ENCODE results near the gene TOB2.
A peak's percentile ranks its signal among the peaks of the same experiment; 100 is the strongest.

TOB2 gene

DNA sequence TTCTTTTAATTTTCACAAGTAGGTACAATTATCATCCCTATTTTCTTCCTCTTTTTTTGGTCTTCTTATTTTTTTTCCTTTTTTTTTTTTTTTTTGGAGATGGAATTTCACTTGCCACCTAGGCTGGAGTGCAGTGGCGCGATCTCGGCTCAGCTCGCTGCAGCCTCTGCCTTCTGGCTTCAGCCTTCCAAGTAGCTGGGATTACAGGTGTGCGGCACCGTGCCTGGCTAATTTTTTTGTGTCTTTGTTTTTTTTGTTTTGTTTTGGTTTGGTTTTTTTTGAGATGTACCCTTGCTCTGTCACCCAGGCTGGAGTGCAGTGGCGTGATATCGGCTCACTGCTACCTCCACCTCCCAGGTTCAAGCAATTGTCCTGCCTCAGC is 16.7 kb downstream of the TOB2 start:
- peaks cover 91% of the 10 kb centered on the region for H3K36me3 Mint-ChIP-seq (ENCODE audit: low read depth)

GRCh38 chr22:41429232-41429950 is 17.2 kb downstream of the TOB2 start:
- no peak overlapping the region for H3K4me3 Mint-ChIP-seq
- intact Hi-C loops (cut with micrococcal nuclease): no loop called here
- H3K36me3 Mint-ChIP-seq (ENCODE audit: low read depth): peaks cover 91% of the 10 kb centered on the region
- H3K27ac Mint-ChIP-seq: no peak overlapping the region
- no peaks in the 10 kb centered on the region for H3K27me3 Mint-ChIP-seq
- H3K4me1 Mint-ChIP-seq (ENCODE audit: low read depth): peaks cover 3% of the 10 kb centered on the region
- H3K9me3 Mint-ChIP-seq: no peaks in the 10 kb centered on the region

More for the DNA sequence above, 16.7 kb downstream of the TOB2 start:
- Mint-ChIP-seq H3K9me3 (no peaks in the 10 kb centered on the region), H3K27me3 (no peaks in the 10 kb centered on the region), H3K4me1 (ENCODE audit: low read depth) (peaks cover 9% of the 10 kb centered on the region), H3K27ac (no peak overlapping the region), H3K4me3 (no peak overlapping the region)
- intact Hi-C loops (cut with micrococcal nuclease): no loop called here

DNA sequence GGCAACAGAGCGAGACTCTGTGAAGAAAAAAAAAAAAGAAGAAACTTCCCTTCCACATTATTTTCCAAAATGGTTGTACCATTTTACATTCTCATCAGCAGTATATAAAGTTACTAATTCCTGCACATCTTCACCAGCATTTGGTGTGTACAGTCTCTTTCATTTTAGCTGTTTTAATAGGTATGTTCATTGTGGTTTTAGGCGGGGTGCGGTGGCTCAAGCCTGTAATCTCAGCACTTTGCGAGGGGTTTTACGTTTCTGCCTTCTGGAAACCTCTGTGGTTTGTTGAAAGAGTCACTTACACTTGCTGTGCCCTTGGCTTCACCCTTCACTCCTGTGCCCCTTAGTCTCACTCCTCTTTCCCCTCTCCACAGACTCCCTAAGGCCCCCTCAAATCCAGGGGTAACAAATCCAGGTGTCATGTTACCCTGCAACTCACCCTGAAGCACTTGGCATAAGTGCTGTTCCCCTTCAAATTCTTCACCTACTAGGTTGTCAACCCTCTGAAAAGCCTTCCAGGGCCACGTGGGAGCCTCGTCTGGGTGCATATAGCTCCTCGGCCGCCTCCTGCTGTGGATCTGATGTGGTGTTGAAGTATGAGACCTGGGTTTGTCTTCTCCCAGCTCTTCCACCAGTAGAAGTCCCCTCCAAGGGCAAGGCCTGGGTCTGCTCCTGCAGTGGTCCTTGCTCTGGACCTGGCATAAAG is 20.8 kb downstream of the TOB2 start:
- H3K27ac Mint-ChIP-seq: no peak overlapping the region
- H3K27me3 Mint-ChIP-seq: no peaks in the 10 kb centered on the region
- H3K9me3 Mint-ChIP-seq: no peaks in the 10 kb centered on the region
- peaks cover 70% of the 10 kb centered on the region for H3K36me3 Mint-ChIP-seq (ENCODE audit: low read depth)
- H3K4me1 Mint-ChIP-seq (ENCODE audit: low read depth): no peaks in the 10 kb centered on the region
- H3K4me3 Mint-ChIP-seq: no peak overlapping the region
- intact Hi-C loops (cut with micrococcal nuclease): no loop called here

DNA sequence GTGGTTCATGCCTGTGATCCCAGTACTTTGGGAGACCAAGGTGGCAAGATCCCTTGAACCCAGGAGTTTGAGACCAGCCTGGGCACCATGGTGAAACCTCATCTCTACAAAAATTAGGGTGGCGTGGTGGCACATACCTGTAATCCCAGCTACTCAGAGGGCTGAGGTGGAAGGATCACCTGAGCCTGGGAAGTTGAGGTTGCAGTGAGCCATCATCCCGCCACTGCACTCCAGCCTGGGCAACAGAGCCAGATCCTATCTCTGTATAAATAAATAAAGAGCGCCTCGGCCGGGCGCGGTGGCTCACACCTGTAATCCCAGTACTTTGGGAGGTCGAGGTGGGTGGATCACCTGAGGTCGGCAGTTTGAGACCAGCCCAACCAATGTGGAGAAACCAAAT is 27.9 kb downstream of the TOB2 start:
- no peaks in the 10 kb centered on the region for H3K27me3 Mint-ChIP-seq
- H3K36me3 Mint-ChIP-seq (ENCODE audit: low read depth): peaks cover 22% of the 10 kb centered on the region
- H3K27ac Mint-ChIP-seq: no peak overlapping the region
- H3K4me1 Mint-ChIP-seq (ENCODE audit: low read depth): peaks cover 29% of the 10 kb centered on the region
- intact Hi-C loops (cut with micrococcal nuclease): no loop called here
- no peaks in the 10 kb centered on the region for H3K9me3 Mint-ChIP-seq
- no peak overlapping the region for H3K4me3 Mint-ChIP-seq

GRCh38 chr22:41417622-41418390 is 28.8 kb downstream of the TOB2 start:
- Mint-ChIP-seq H3K4me1 (ENCODE audit: low read depth) (peaks cover 30% of the 10 kb centered on the region), H3K27ac (no peak overlapping the region)
- intact Hi-C loops (cut with micrococcal nuclease): no loop called here

DNA sequence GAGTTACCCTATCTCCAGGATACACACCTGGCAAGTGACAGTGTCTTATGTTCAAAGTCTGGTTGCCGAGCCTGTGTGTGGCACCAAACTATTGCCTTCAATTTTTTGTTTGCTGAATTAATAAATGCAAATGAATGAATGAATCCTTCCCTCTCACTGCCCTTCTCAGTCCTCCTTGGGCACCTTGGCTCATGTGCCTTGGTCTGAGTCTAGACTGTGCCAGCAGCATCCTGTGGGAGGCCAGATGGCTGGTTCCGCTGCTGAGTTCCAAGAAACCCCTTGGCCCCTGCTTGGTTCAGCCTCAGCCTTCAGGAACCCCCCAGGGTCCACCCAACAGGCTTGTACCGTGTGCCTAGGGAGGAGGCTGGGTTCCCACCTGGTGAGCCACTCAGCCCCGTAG is 31.0 kb downstream of the TOB2 start:
- Mint-ChIP-seq H3K4me1 (ENCODE audit: low read depth) (peaks cover 42% of the 10 kb centered on the region), H3K27ac (peak overlapping the region; percentile 99), H3K9me3 (no peaks in the 10 kb centered on the region), H3K36me3 (ENCODE audit: low read depth) (peaks cover 22% of the 10 kb centered on the region), H3K4me3 (peak overlapping the region; percentile 17), H3K27me3 (no peaks in the 10 kb centered on the region)
- intact Hi-C loops (cut with micrococcal nuclease): no loop called here

More at GRCh38 chr22:41417622-41418390, 28.8 kb downstream of the TOB2 start:
- no peak overlapping the region for H3K4me3 Mint-ChIP-seq
- H3K27me3 Mint-ChIP-seq: no peaks in the 10 kb centered on the region
- H3K36me3 Mint-ChIP-seq (ENCODE audit: low read depth): peaks cover 22% of the 10 kb centered on the region
- no peaks in the 10 kb centered on the region for H3K9me3 Mint-ChIP-seq

GRCh38 chr22:41411021-41411851 is 35.4 kb downstream of the TOB2 start:
- Mint-ChIP-seq H3K4me3 (no peak overlapping the region), H3K27me3 (no peaks in the 10 kb centered on the region), H3K36me3 (ENCODE audit: low read depth) (peaks cover 16% of the 10 kb centered on the region), H3K27ac (no peak overlapping the region), H3K4me1 (ENCODE audit: low read depth) (peaks cover 35% of the 10 kb centered on the region), H3K9me3 (no peaks in the 10 kb centered on the region)
- intact Hi-C loops (cut with micrococcal nuclease): no loop called here

DNA sequence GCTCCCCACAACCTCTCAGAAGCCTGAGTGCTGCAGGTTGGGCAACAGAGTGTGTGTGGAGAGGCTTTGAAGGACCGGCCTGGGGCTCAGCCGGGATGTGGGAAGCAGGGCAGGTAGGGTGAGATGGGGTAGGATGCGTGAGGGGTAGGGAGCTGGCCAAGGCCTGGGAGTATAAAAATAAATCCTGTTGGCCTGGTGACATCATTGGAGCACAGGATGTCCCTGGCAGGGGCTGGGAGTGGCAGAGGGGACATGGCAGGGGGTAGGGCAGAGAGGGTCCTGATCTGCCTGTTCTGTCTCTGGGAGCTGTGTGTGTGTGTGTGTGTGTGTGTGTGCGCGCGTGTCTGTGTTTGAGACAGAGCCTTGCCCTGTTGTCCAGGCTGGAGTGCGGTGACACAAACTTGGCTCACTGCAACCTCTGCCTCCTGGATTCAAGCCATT is 36.3 kb downstream of the TOB2 start:
- Mint-ChIP-seq H3K4me1 (ENCODE audit: low read depth) (peaks cover 26% of the 10 kb centered on the region), H3K27ac (no peak overlapping the region), H3K4me3 (no peak overlapping the region), H3K27me3 (no peaks in the 10 kb centered on the region), H3K9me3 (no peaks in the 10 kb centered on the region), H3K36me3 (ENCODE audit: low read depth) (peaks cover 16% of the 10 kb centered on the region)
- intact Hi-C loops (cut with micrococcal nuclease): no loop called here

GRCh38 chr22:41408665-41409064 is 37.9 kb downstream of the TOB2 start:
- peaks cover 7% of the 10 kb centered on the region for H3K36me3 Mint-ChIP-seq (ENCODE audit: low read depth)
- no peak overlapping the region for H3K27ac Mint-ChIP-seq
- H3K9me3 Mint-ChIP-seq: no peaks in the 10 kb centered on the region
- intact Hi-C loops (cut with micrococcal nuclease): loop anchor here (10.0 kb wide), 1 partner anchor 186 kb away; no protein-coding TSS in a partner anchor
- H3K27me3 Mint-ChIP-seq: no peaks in the 10 kb centered on the region
- H3K4me1 Mint-ChIP-seq (ENCODE audit: low read depth): peaks cover 16% of the 10 kb centered on the region
- H3K4me3 Mint-ChIP-seq: no peak overlapping the region

- no peak overlapping the region for H3K4me3 Mint-ChIP-seq
Measured at GRCh38 chr22:41407433-41407832, 39.2 kb downstream of the TOB2 start.

DNA sequence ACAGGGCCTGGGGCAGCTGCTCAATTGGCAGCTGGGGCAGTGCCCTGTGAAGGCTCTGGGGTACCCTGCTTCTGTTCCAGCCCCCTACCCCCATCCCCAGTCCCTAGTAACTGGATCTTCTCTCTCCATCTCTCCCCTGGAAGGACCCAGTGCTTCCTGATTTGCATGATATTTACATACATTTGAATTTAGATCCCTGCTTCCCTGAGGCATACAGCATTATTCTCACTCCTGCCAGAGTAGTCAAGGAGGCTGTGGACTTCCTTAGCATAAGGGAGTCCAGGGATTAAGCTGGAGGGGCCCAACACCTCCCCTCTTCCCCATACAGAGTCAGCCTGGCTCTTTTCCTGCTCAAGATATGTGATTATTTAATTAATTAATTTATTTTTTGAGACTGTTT is 40.2 kb downstream of the TOB2 start:
- Mint-ChIP-seq H3K4me3 (no peak overlapping the region), H3K27me3 (no peaks in the 10 kb centered on the region), H3K27ac (no peak overlapping the region), H3K4me1 (ENCODE audit: low read depth) (peaks cover 8% of the 10 kb centered on the region), H3K36me3 (ENCODE audit: low read depth) (no peaks in the 10 kb centered on the region), H3K9me3 (no peaks in the 10 kb centered on the region)
- intact Hi-C loops (cut with micrococcal nuclease): loop anchor here (10.0 kb wide), 1 partner anchor 188 kb away; no protein-coding TSS in a partner anchor

More at GRCh38 chr22:41407433-41407832, 39.2 kb downstream of the TOB2 start:
- no peaks in the 10 kb centered on the region for H3K27me3 Mint-ChIP-seq
- intact Hi-C loops (cut with micrococcal nuclease): loop anchor here (10.0 kb wide), 1 partner anchor 187 kb away; no protein-coding TSS in a partner anchor
- H3K4me1 Mint-ChIP-seq (ENCODE audit: low read depth): peaks cover 15% of the 10 kb centered on the region
- H3K36me3 Mint-ChIP-seq (ENCODE audit: low read depth): no peaks in the 10 kb centered on the region
- H3K27ac Mint-ChIP-seq: no peak overlapping the region
- H3K9me3 Mint-ChIP-seq: no peaks in the 10 kb centered on the region

GRCh38 chr22:41405588-41405987 is 41.0 kb downstream of the TOB2 start:
- intact Hi-C loops (cut with micrococcal nuclease): loop anchor here (2.0 to 10.0 kb wide), 3 partner anchors 111 to 189 kb away; no protein-coding TSS in a partner anchor
- Mint-ChIP-seq H3K4me1 (ENCODE audit: low read depth) (peaks cover 6% of the 10 kb centered on the region), H3K36me3 (ENCODE audit: low read depth) (no peaks in the 10 kb centered on the region), H3K27me3 (no peaks in the 10 kb centered on the region), H3K9me3 (no peaks in the 10 kb centered on the region), H3K4me3 (no peak overlapping the region), H3K27ac (no peak overlapping the region)
